ENCODE measurements around the gene NEUROD4. TPM values are rescaled to one million over a fixed set of nuclear protein-coding genes. Genes with fewer than 3 reads are reported as not detected.

The NEUROD4 gene
- total and polyA plus RNA-seq, 4 experiments from 2014 or later, result 0.09 TPM; not detected in 3

DNA sequence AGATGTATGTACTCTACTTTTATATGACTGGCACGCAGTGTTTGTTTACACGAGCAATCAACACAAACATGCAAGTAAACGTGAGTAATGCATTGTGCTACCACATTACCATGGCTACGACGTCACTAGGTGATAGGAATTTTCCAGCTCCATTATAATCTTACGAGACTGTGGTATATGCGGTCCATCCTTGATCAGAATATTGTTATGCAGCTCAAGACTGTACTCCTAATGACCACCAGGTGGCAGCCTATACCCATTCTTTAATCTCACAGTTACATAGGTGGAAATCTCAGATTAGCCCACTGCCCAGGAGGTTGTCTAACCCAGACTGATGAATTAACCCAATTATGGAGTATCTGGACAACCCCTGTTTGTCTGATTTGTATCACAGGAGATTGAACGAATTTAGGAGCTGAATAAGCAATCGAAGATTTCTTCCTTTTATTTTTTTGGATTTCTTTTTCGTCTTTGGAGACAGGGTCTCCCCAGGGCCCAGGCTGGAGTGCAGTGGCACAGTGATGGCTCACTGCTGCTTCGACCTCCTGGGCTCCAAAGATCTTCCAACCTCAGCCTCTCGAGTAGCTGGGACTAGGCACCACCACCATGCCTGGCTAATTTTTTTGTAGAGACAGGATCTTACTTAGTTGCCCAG is 26.5 kb upstream of the NEUROD4 start:
- Mint-ChIP-seq H3K27me3 (no peaks in the 10 kb centered on the region), H3K4me3 (peak overlapping the region in 3 of 8 donors; percentile 12 to 22 (median 15)), H3K27ac (peak overlapping the region in 2 of 7 donors; percentile 32 to 36), H3K36me3 (peaks cover 0 to 2% of the 10 kb centered on the region in 2 donors), H3K4me1 (peaks cover 36 to 49% (median 39%) of the 10 kb centered on the region in 4 donors), H3K9me3 (no peaks in the 10 kb centered on the region)
- CTCF ChIA-PET (ENCODE audit: partially characterized antibody), result interaction anchor here (0.7 to 13.7 kb wide), 47 partner anchors 9 to 295 kb away, joined by 3 to 751 read pairs (median 6); partner anchors contain the start of genes MUCL1 and TESPA1
- Histone ChIP-seq H3K4me1 (ENCODE audit: insufficient read depth, low read length) (peaks cover 46% of the 10 kb centered on the region), H3K27ac (ENCODE audit: low read depth, low read length) (no peak overlapping the region), H3K36me3 (ENCODE audit: insufficient read depth, low read length) (no peaks in the 10 kb centered on the region), H3K4me3 (ENCODE audit: low read length in 2 of 2) (no peak overlapping the region), H3K9me3 (ENCODE audit: control insufficient read depth in 1 of 2, low read length in 2 of 2) (no peaks in the 10 kb centered on the region), H3K27me3 (ENCODE audit: insufficient read depth, low read length) (no peaks in the 10 kb centered on the region)
- DNase-seq, result peak; percentile 71 to 87 (median 73)
- POLR2A ChIA-PET (ENCODE audit: partially characterized antibody), result interaction anchor here (1.1 to 3.0 kb wide), 11 partner anchors 9 to 254 kb away, joined by 3 to 41 read pairs (median 9); partner anchors contain the start of gene TESPA1
- intact Hi-C loops (cut with micrococcal nuclease), result loop anchor here (1.0 to 2.0 kb wide), 9 partner anchors 8 to 291 kb away; partner anchors contain the start of gene MUCL1

DNA sequence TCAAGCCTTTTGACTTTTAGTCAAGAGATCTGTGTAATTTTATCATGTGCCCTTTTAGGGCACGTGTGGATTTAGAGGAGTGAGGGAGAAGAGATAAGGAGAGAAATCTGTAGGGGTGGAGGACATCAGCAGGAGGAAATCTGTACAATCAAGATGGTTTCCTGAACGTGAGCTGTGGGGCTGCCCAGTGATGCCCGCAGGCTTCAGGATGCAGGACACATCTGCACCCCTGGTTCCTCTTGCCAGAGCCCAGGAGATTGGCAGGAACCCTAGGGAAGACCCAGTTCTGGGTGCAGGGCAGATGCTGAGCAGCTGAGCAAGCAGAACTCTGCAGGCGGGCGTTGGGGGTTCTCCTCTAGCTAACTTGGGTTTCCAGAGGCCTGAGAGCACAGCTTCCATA is 23.6 kb upstream of the NEUROD4 start:
- DNase-seq, result no peak
- Mint-ChIP-seq H3K9me3 (no peaks in the 10 kb centered on the region), H3K36me3 (peaks cover 0 to under 1% of the 10 kb centered on the region in 2 donors), H3K4me1 (peaks cover 14 to 24% (median 19%) of the 10 kb centered on the region in 4 donors), H3K4me3 (no peak overlapping the region), H3K27me3 (no peaks in the 10 kb centered on the region), H3K27ac (peak overlapping the region in 1 of 7 donors; percentile 38)
- intact Hi-C loops (cut with micrococcal nuclease), result no loop called here
- H3K27me3 ChIP-seq (ENCODE audit: insufficient read depth, low read length), result no peaks in the 10 kb centered on the region
- no peaks in the 10 kb centered on the region for H3K36me3 ChIP-seq (ENCODE audit: insufficient read depth, low read length)
- POLR2A ChIA-PET (ENCODE audit: partially characterized antibody), result interaction anchor here (1.3 to 1.4 kb wide), 2 partner anchors 76 kb away, joined by 3 to 4 read pairs; no protein-coding TSS in a partner anchor
- CTCF ChIA-PET (ENCODE audit: partially characterized antibody), result interaction anchor here (0.8 to 13.7 kb wide), 5 partner anchors 12 to 254 kb away, joined by 3 to 751 read pairs (median 64); partner anchors contain the start of genes MUCL1 and TESPA1
- H3K4me1 ChIP-seq (ENCODE audit: insufficient read depth, low read length), result peaks cover 18% of the 10 kb centered on the region
- no peak overlapping the region for H3K4me3 ChIP-seq (ENCODE audit: low read length in 2 of 2)
- H3K9me3 ChIP-seq (ENCODE audit: control insufficient read depth in 1 of 2, low read length in 2 of 2), result no peaks in the 10 kb centered on the region
- H3K27ac ChIP-seq (ENCODE audit: low read depth, low read length), result no peak overlapping the region

DNA sequence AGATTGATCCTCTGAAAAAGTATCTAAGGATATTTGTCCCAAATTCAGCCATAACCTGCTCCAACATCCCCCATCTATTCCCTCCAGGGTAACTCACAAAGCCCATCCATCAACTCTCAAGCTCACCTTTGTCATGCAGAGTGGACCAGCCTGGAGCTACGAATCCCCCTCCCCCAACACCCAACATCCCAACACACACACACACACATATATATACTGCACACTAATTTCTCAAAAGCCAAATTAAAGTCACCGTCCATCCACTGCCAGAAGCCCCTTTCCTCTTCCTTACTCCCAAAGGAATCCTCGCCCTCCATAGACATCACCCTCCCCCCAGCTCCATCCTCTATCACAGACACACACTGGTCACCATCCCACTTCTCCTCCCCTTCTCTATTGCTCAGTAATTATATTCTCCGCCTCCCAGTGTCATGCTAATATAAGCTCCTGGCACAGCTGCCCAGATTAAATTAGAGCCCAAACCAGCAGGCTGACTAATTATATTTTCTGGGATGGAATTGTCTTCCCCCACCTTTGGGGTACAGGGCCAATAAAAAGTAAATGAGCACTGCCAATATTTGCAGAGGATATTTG is 21.7 kb upstream of the NEUROD4 start:
- H3K27ac Mint-ChIP-seq, result no peak overlapping the region

DNA sequence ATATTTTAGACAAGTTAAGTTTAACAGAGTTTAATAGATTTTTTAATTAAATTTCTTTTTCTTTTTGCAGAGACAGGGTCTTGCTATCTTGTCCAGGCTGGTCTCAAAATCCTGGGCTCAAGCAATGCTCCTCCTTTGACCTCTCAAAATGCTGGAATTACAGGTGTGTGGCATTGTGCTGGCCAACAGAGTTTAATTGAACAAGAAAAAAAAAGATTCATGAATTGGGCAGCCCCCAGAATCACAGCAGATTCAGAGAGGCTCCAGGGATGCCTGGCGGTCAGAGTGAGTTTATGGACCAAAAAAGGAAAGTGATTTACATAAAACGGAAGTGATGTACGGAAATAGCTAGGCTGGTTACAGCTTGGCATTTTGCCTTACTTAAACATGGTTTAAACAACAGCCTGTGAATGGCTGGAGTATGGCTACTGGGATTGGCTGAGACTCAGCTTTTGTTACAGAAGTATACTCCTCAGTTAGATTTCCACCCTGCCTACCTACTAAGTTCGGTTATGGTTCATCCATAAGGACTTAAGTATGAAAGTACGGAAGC is 20.7 kb upstream of the NEUROD4 start:
- ChIA-PET POLR2A (ENCODE audit: partially characterized antibody) (no interaction called here), CTCF (ENCODE audit: partially characterized antibody) (interaction anchor here (0.6 to 13.7 kb wide), 3 partner anchors 72 to 1222 kb away, joined by 4 to 751 read pairs (median 101); no protein-coding TSS in a partner anchor)
- H3K27me3 Mint-ChIP-seq, result no peaks in the 10 kb centered on the region
- H3K9me3 Mint-ChIP-seq, result no peaks in the 10 kb centered on the region
- DNase-seq, result no peak
- no peaks in the 10 kb centered on the region for H3K27me3 ChIP-seq (ENCODE audit: insufficient read depth, low read length)
- no peak overlapping the region for H3K27ac ChIP-seq (ENCODE audit: low read depth, low read length)
- peaks cover 6% of the 10 kb centered on the region for H3K4me1 ChIP-seq (ENCODE audit: insufficient read depth, low read length)
- H3K36me3 Mint-ChIP-seq, result peaks cover 0 to 5% of the 10 kb centered on the region in 2 donors
- peak overlapping the region in 2 of 7 donors; percentile 9 to 87 for H3K27ac Mint-ChIP-seq
- no peak overlapping the region for H3K4me3 Mint-ChIP-seq
- intact Hi-C loops (cut with micrococcal nuclease), result no loop called here
- no peak overlapping the region for H3K4me3 ChIP-seq (ENCODE audit: low read length in 2 of 2)
- no peaks in the 10 kb centered on the region for H3K9me3 ChIP-seq (ENCODE audit: control insufficient read depth in 1 of 2, low read length in 2 of 2)
- H3K36me3 ChIP-seq (ENCODE audit: insufficient read depth, low read length), result no peaks in the 10 kb centered on the region
- peaks cover 6 to 17% (median 8%) of the 10 kb centered on the region in 4 donors for H3K4me1 Mint-ChIP-seq

More for the DNA sequence above, 21.7 kb upstream of the NEUROD4 start:
- no peaks in the 10 kb centered on the region for H3K9me3 ChIP-seq (ENCODE audit: control insufficient read depth in 1 of 2, low read length in 2 of 2)
- no peak overlapping the region for H3K27ac ChIP-seq (ENCODE audit: low read depth, low read length)
- Mint-ChIP-seq H3K27me3 (no peaks in the 10 kb centered on the region), H3K9me3 (no peaks in the 10 kb centered on the region), H3K4me3 (no peak overlapping the region), H3K4me1 (peaks cover 10 to 17% (median 12%) of the 10 kb centered on the region in 4 donors), H3K36me3 (no peaks in the 10 kb centered on the region)
- no peaks in the 10 kb centered on the region for H3K36me3 ChIP-seq (ENCODE audit: insufficient read depth, low read length)
- no peak for DNase-seq
- intact Hi-C loops (cut with micrococcal nuclease), result no loop called here
- no peaks in the 10 kb centered on the region for H3K27me3 ChIP-seq (ENCODE audit: insufficient read depth, low read length)
- H3K4me1 ChIP-seq (ENCODE audit: insufficient read depth, low read length), result peaks cover 8% of the 10 kb centered on the region
- CTCF ChIA-PET (ENCODE audit: partially characterized antibody), result interaction anchor here (0.8 to 13.7 kb wide), 11 partner anchors 10 to 297 kb away, joined by 3 to 751 read pairs (median 4); partner anchors contain the start of genes MUCL1 and TESPA1
- no peak overlapping the region for H3K4me3 ChIP-seq (ENCODE audit: low read length in 2 of 2)
- POLR2A ChIA-PET (ENCODE audit: partially characterized antibody), result interaction anchor here (0.9 to 1.0 kb wide), 2 partner anchors 12 to 70 kb away, joined by 3 read pairs; no protein-coding TSS in a partner anchor

DNA sequence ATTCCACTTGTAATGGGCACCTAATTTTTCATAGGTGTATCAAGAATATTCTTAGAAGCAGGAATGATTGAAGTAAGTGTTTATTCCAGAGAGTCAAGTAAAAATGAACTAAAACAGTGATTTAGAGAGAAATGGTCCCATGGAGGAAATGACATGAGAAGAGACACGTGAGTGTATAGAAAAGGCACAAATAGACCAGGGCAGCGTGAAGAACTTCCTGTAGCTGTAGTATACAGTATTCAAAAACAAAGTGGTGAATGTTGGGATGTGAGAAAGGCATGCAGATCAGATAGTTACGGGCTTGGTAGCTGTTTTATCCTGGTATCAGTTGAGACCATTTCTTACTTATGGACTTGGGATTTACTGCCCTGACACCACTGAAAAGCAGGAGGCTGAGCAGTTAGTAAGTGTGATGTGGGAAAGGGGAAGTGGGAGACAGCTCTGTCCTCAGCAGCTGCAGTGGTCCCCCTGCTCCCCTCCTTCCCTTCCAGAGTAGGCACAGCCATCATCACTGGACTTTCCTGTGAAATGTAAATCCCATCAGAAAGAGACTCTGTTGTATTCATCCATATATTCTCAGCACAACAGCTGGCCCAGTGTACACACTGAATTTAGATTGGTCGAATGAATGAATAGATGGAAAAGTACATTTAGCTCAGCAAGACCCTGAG is 18.4 kb upstream of the NEUROD4 start:
- Mint-ChIP-seq H3K27ac (peak overlapping the region in 4 of 7 donors; percentile 10 to 81 (median 22)), H3K4me1 (peaks cover 6 to 17% (median 8%) of the 10 kb centered on the region in 4 donors), H3K27me3 (no peaks in the 10 kb centered on the region), H3K9me3 (peaks cover 0 to 5% (median under 1%) of the 10 kb centered on the region in 8 donors), H3K36me3 (peaks cover 0 to 22% of the 10 kb centered on the region in 2 donors), H3K4me3 (peak overlapping the region in 1 of 8 donors; percentile 24)
- Histone ChIP-seq H3K9me3 (ENCODE audit: control insufficient read depth in 1 of 2, low read length in 2 of 2) (no peaks in the 10 kb centered on the region), H3K27ac (ENCODE audit: low read depth, low read length) (no peak overlapping the region), H3K27me3 (ENCODE audit: insufficient read depth, low read length) (no peaks in the 10 kb centered on the region), H3K36me3 (ENCODE audit: insufficient read depth, low read length) (no peaks in the 10 kb centered on the region), H3K4me1 (ENCODE audit: insufficient read depth, low read length) (peaks cover 6% of the 10 kb centered on the region), H3K4me3 (ENCODE audit: low read length in 2 of 2) (no peak overlapping the region)
- intact Hi-C loops (cut with micrococcal nuclease), result no loop called here
- POLR2A ChIA-PET (ENCODE audit: partially characterized antibody), result interaction anchor here (1.0 to 1.3 kb wide), 2 partner anchors 10 to 21 kb away, joined by 3 to 4 read pairs; no protein-coding TSS in a partner anchor
- CTCF ChIA-PET (ENCODE audit: partially characterized antibody), result interaction anchor here (1.1 to 13.7 kb wide), 3 partner anchors 8 to 70 kb away, joined by 3 to 751 read pairs (median 12); no protein-coding TSS in a partner anchor
- DNase-seq, result no peak

DNA sequence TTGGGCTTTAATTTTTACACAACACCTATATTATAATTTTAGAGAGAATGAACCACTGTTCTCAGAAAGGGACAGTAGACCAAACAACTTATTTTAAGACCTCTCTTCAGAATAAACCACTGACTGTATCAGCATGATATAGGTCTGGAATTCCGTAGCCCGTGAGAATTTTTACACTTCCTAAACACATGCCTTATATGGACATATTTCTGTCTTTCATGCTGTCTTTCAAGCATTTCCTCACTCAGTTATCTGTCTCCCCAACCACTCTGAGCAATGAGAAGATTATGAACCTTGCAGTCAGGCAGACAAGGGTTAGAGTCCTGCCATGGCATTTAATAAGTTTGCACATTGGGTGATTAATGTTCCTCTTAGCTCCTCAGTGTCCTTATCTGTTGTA is 17.4 kb upstream of the NEUROD4 start:
- Histone ChIP-seq H3K27ac (ENCODE audit: low read depth, low read length) (no peak overlapping the region), H3K27me3 (ENCODE audit: insufficient read depth, low read length) (no peaks in the 10 kb centered on the region), H3K9me3 (ENCODE audit: control insufficient read depth in 1 of 2, low read length in 2 of 2) (no peaks in the 10 kb centered on the region), H3K4me3 (ENCODE audit: low read length in 2 of 2) (no peak overlapping the region), H3K36me3 (ENCODE audit: insufficient read depth, low read length) (no peaks in the 10 kb centered on the region), H3K4me1 (ENCODE audit: insufficient read depth, low read length) (peaks cover 6% of the 10 kb centered on the region)
- H3K27ac Mint-ChIP-seq, result no peak overlapping the region
- POLR2A ChIA-PET (ENCODE audit: partially characterized antibody), result interaction anchor here (1.0 kb wide), 1 partner anchor 11 kb away, joined by 4 read pairs; no protein-coding TSS in a partner anchor
- intact Hi-C loops (cut with micrococcal nuclease), result no loop called here
- no peaks in the 10 kb centered on the region for H3K27me3 Mint-ChIP-seq
- peaks cover 6 to 25% of the 10 kb centered on the region in 2 donors for H3K36me3 Mint-ChIP-seq
- CTCF ChIA-PET (ENCODE audit: partially characterized antibody), result interaction anchor here (2.8 to 13.7 kb wide), 2 partner anchors 9 to 69 kb away, joined by 12 to 751 read pairs; no protein-coding TSS in a partner anchor
- DNase-seq, result no peak
- peaks cover 6 to 17% (median 8%) of the 10 kb centered on the region in 4 donors for H3K4me1 Mint-ChIP-seq
- no peak overlapping the region for H3K4me3 Mint-ChIP-seq
- H3K9me3 Mint-ChIP-seq, result peaks cover 0 to 13% (median 4%) of the 10 kb centered on the region in 8 donors

Measured in CD4-positive, alpha-beta memory T cell (primary cell).